ENCODE measurements around the gene BRD7. TPM values are rescaled to one million over a fixed set of nuclear protein-coding genes. Genes with fewer than 3 reads are reported as not detected.

Gene BRD7
- total and polyA plus RNA-seq, 7 donors: 34.2 to 56.4 (median 52.0) TPM

GRCh38 chr16:50293994-50294855 lies 74.6 kb downstream of the BRD7 start:
- H3K4me3 ChIP-seq: no peak overlapping the region
- TF ChIP-seq CTCF (IDR thresholded peaks at IDR 0.05): no peak
- WGBS, 2 donors: 93 to 95% methylated on average over 20 of the region's 20 CpGs
- intact Hi-C loops (cut with DNase I): no loop called here
- H3K9me3 ChIP-seq: no peaks in the 10 kb centered on the region
- no peak for DNase-seq
- H3K27ac ChIP-seq: no peak overlapping the region
- H3K4me1 ChIP-seq: no peaks in the 10 kb centered on the region
- H3K36me3 ChIP-seq: peaks cover 0 to 6% (median 2%) of the 10 kb centered on the region in 4 donors
- H3K27me3 ChIP-seq: no peaks in the 10 kb centered on the region

- WGBS, 2 donors: 93% methylated on average over 20 of the region's 20 CpGs
- H3K36me3 ChIP-seq: peaks cover 0 to 6% (median 2%) of the 10 kb centered on the region in 4 donors
- DNase-seq: no peak
- H3K4me1 ChIP-seq: no peaks in the 10 kb centered on the region
- H3K27me3 ChIP-seq: no peaks in the 10 kb centered on the region
- no peaks in the 10 kb centered on the region for H3K9me3 ChIP-seq
- no peak overlapping the region for H3K27ac ChIP-seq
- intact Hi-C loops (cut with DNase I): no loop called here
- TF ChIP-seq POLR2A (IDR thresholded peaks at IDR 0.05) (no peak), EP300 (IDR thresholded peaks at IDR 0.05) (no peak)
- no peak overlapping the region for H3K4me3 ChIP-seq
Measured at GRCh38 chr16:50293041-50293783, 75.6 kb downstream of the BRD7 start.

GRCh38 chr16:50292566-50292948 lies 76.2 kb downstream of the BRD7 start:
- H3K9me3 ChIP-seq: no peaks in the 10 kb centered on the region
- no peak overlapping the region for H3K27ac ChIP-seq
- no peaks in the 10 kb centered on the region for H3K27me3 ChIP-seq
- intact Hi-C loops (cut with DNase I): no loop called here
- no peak for DNase-seq
- no peak overlapping the region for H3K4me3 ChIP-seq
- peaks cover 0 to 6% (median 2%) of the 10 kb centered on the region in 4 donors for H3K36me3 ChIP-seq
- 96% methylated on average over 12 of the region's 12 CpGs for WGBS, 2 donors
- no peak for TF ChIP-seq POLR2AphosphoS5 (IDR thresholded peaks at IDR 0.05)
- TF ChIP-seq CTCF (IDR thresholded peaks at IDR 0.05): no peak
- TF ChIP-seq POLR2A (IDR thresholded peaks at IDR 0.05): no peak
- TF ChIP-seq EP300 (IDR thresholded peaks at IDR 0.05): no peak
- H3K4me1 ChIP-seq: no peaks in the 10 kb centered on the region

GRCh38 chr16:50291719-50292565 lies 76.8 kb downstream of the BRD7 start:
- H3K36me3 ChIP-seq: peaks cover 0 to 6% (median 2%) of the 10 kb centered on the region in 4 donors
- TF ChIP-seq CTCF (IDR thresholded peaks at IDR 0.05) (no peak), EP300 (IDR thresholded peaks at IDR 0.05) (no peak), POLR2AphosphoS5 (IDR thresholded peaks at IDR 0.05) (no peak), POLR2A (IDR thresholded peaks at IDR 0.05) (no peak)
- no peak overlapping the region for H3K4me3 ChIP-seq
- intact Hi-C loops (cut with DNase I): no loop called here
- DNase-seq: no peak
- H3K4me1 ChIP-seq: no peaks in the 10 kb centered on the region
- H3K9me3 ChIP-seq: no peaks in the 10 kb centered on the region
- 88 to 91% methylated on average over 26 of the region's 26 CpGs for WGBS, 2 donors
- H3K27me3 ChIP-seq: no peaks in the 10 kb centered on the region
- H3K27ac ChIP-seq: no peak overlapping the region

Measured in sigmoid colon (tissue), 7 donors.